Mammary epithelial cell (primary cell): ENCODE measurements around the gene MSL3.

Experiments used
- EZH2 ChIP-seq: IDR thresholded peaks from 2 replicates; pipeline ENCODE4 v1.6.1; 2012; ENCODE audit warnings: low read length, inconsistent platforms, borderline replicate concordance
- TF ChIP-seq, protein P1 (sequence below), 2 donors: IDR thresholded peaks in 1 of 2; conservative IDR thresholded peaks in 1 of 2; 2 replicates each; pipeline ENCODE4 v1.5.1; 2011 to 2012; ENCODE audit warnings: inconsistent platforms in 2 of 2, low read length in 2 of 2, mild to moderate bottlenecking in 2 of 2, control low read depth in 1 of 2, low read depth in 1 of 2; ENCODE audit not compliant: insufficient read depth in 1 of 2; ENCODE audit errors: extremely low read depth in 1 of 2

DNA sequence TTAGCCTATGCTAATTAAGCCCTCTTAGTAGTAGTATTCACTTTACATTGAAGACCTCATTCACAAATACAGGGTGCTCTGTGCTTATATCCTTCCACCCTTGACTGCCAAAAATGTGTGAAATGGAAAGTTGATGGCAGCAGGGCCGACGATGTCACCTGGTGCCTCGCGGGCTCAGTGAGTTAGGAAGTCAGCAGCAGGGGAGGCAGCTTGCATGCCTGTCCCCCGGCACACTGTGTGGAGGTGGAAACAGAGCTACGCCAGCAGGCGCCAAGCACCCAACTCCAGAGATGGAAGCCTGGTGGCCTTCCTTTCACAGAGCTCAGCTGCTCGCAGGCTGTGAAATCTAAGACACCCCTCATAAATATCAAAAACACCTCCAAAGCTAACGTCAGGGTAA, 8.4 kb downstream of the MSL3 start:
- no peak for TF ChIP-seq EZH2
- TF ChIP-seq, protein P1, sequence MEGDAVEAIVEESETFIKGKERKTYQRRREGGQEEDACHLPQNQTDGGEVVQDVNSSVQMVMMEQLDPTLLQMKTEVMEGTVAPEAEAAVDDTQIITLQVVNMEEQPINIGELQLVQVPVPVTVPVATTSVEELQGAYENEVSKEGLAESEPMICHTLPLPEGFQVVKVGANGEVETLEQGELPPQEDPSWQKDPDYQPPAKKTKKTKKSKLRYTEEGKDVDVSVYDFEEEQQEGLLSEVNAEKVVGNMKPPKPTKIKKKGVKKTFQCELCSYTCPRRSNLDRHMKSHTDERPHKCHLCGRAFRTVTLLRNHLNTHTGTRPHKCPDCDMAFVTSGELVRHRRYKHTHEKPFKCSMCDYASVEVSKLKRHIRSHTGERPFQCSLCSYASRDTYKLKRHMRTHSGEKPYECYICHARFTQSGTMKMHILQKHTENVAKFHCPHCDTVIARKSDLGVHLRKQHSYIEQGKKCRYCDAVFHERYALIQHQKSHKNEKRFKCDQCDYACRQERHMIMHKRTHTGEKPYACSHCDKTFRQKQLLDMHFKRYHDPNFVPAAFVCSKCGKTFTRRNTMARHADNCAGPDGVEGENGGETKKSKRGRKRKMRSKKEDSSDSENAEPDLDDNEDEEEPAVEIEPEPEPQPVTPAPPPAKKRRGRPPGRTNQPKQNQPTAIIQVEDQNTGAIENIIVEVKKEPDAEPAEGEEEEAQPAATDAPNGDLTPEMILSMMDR (conservative IDR thresholded peaks at IDR 0.05 in 1 of 2, IDR thresholded peaks at IDR 0.05 in 1 of 2; ENCODE audit: extremely low read depth in 1 of 2, insufficient read depth in 1 of 2, low read depth in 1 of 2, low read length in 2 of 2) = no peak
